ENCODE measurements around the gene LRP5.

Gene LRP5

GRCh38 chr11:68324695-68325094 lies 12.3 kb downstream of the LRP5 start:
- no peak overlapping the region for H3K4me3 ChIP-seq (ENCODE audit: control insufficient read depth, low read depth, low read length)
- no peak for TF ChIP-seq CTCF (IDR thresholded peaks at IDR 0.05; ENCODE audit: control insufficient read depth, insufficient read depth, low read depth, low read length, missing control alignments)
- DNase-seq (ENCODE audit: low read depth): no peak

GRCh38 chr11:68325183-68325906 lies 13.0 kb downstream of the LRP5 start:
- no peak for TF ChIP-seq CTCF (IDR thresholded peaks at IDR 0.05; ENCODE audit: control insufficient read depth, insufficient read depth, low read depth, low read length, missing control alignments)
- no peak overlapping the region for H3K4me3 ChIP-seq (ENCODE audit: control insufficient read depth, low read depth, low read length)
- no peak for DNase-seq (ENCODE audit: low read depth)

GRCh38 chr11:68325907-68326220 lies 13.5 kb downstream of the LRP5 start:
- TF ChIP-seq CTCF (IDR thresholded peaks at IDR 0.05; ENCODE audit: control insufficient read depth, insufficient read depth, low read depth, low read length, missing control alignments): no peak
- no peak overlapping the region for H3K4me3 ChIP-seq (ENCODE audit: control insufficient read depth, low read depth, low read length)
- DNase-seq (ENCODE audit: low read depth): no peak

- no peak overlapping the region for H3K4me3 ChIP-seq (ENCODE audit: control insufficient read depth, low read depth, low read length)
- TF ChIP-seq CTCF (IDR thresholded peaks at IDR 0.05; ENCODE audit: control insufficient read depth, insufficient read depth, low read depth, low read length, missing control alignments): no peak
- DNase-seq (ENCODE audit: low read depth): no peak
Measured at GRCh38 chr11:68326334-68327215, 14.2 kb downstream of the LRP5 start.

- no peak overlapping the region for H3K4me3 ChIP-seq (ENCODE audit: control insufficient read depth, low read depth, low read length)
- no peak for TF ChIP-seq CTCF (IDR thresholded peaks at IDR 0.05; ENCODE audit: control insufficient read depth, insufficient read depth, low read depth, low read length, missing control alignments)
- DNase-seq (ENCODE audit: low read depth): no peak
Measured at GRCh38 chr11:68327586-68328370, 15.4 kb downstream of the LRP5 start.

GRCh38 chr11:68328374-68329091 lies 16.1 kb downstream of the LRP5 start:
- H3K4me3 ChIP-seq (ENCODE audit: control insufficient read depth, low read depth, low read length): no peak overlapping the region
- no peak for DNase-seq (ENCODE audit: low read depth)

More at GRCh38 chr11:68328374-68329091, 16.1 kb downstream of the LRP5 start:
- TF ChIP-seq CTCF (IDR thresholded peaks at IDR 0.05; ENCODE audit: control insufficient read depth, insufficient read depth, low read depth, low read length, missing control alignments): no peak

All from AG09309 (cell line).